HL-60 (cell line): ENCODE measurements around the gene MICALL2.

ENCODE experiments used
- DNase-seq, 2 experiments: peaks; one replicate each; pipeline ENCODE4 v3.0.0-alpha.2; 2010 to 2020; ENCODE audit warnings: low read depth in 1 of 2, low spot score in 1 of 2
- H3K27ac ChIP-seq: fragments of 250-450 bp; sonication (Bioruptor Pico); replicated peaks from 2 replicates; pipeline ENCODE4 v1.5.1; 2020; ENCODE audit warnings: mild to moderate bottlenecking, moderate library complexity
- H3K27me3 ChIP-seq: fragments of 250-450 bp; sonication (Bioruptor Pico); 2 replicates; pipeline ENCODE4 v1.5.1; 2021; ENCODE audit warnings: mild to moderate bottlenecking, moderate library complexity; ENCODE audit not compliant: insufficient read depth, poor library complexity, severe bottlenecking
- H3K4me3 ChIP-seq: replicated peaks from 2 replicates; pipeline ENCODE4 v1.5.1; 2011; ENCODE audit warnings: mild to moderate bottlenecking, control low read depth, low read length; ENCODE audit not compliant: insufficient read depth
- CTCF ChIP-seq: IDR thresholded peaks from one replicate; pipeline ENCODE4 v1.5.1; 2011; ENCODE audit warnings: low read length, control low read depth, inconsistent platforms; ENCODE audit not compliant: insufficient read depth
- GABPA ChIP-seq: IDR thresholded peaks from 2 replicates; pipeline ENCODE4 v1.6.1; 2012; ENCODE audit warnings: low read depth
- POLR2AphosphoS5 ChIP-seq: IDR thresholded peaks from 2 replicates; pipeline ENCODE4 v1.6.1; 2012; ENCODE audit warnings: low read depth
- REST ChIP-seq: IDR thresholded peaks from 2 replicates; pipeline ENCODE4 v1.6.1; 2012; ENCODE audit warnings: low read depth; ENCODE audit not compliant: insufficient replicate concordance
- SPI1 ChIP-seq: IDR thresholded peaks from 2 replicates; pipeline ENCODE4 v1.6.1; 2012; ENCODE audit warnings: low read depth, mild to moderate bottlenecking, borderline replicate concordance

The MICALL2 gene

GRCh38 chr7:1501487-1502270 lies 42.4 kb upstream of the MICALL2 start:
- no peak overlapping the region for H3K27ac ChIP-seq

DNA sequence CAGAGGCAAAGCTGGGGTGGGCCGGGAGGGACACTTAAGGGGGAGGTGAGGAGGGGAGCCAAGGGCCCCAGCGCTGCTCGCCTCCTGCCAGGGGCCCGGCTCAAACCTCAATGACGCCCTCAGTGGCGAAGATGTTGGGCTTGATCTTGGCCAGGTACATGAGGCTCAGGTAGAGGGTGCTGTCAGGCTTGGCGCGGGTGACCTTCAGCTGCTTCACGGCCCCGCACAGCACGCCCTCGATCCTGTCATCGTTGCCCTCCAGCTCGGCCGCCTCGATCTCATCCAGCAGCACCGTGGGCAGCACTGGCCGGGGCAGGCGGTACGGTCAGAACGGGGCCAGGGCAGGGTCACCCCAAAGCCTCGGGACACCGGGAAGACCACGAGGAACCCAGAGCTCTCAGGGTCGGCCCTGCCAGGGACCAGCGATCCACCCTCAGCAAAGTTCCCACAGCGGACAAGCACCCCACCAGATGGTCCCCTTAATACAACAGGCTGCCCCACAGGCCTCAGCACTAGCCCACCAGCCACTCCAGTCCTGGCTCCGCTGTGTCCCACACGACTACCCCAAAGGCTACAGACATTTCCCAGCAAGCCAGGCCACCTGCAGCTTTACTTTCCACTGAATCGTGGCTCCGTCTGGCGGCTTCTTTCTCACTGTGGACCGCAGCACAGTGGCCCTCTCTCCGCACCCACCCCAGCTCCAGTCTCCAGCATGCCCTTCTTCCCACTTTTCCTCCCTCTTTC lies 41.0 kb upstream of the MICALL2 start:
- no peak overlapping the region for H3K4me3 ChIP-seq
- TF ChIP-seq SPI1 (no peak), GABPA (no peak), POLR2AphosphoS5 (no peak), CTCF (no peak), REST (no peak)
- H3K27ac ChIP-seq = no peak overlapping the region
- H3K27me3 ChIP-seq = no peaks in the 10 kb centered on the region
- no peak for DNase-seq

More at GRCh38 chr7:1501487-1502270, 42.4 kb upstream of the MICALL2 start:
- DNase-seq = no peak
- Histone ChIP-seq H3K27me3 (no peaks in the 10 kb centered on the region), H3K4me3 (no peak overlapping the region)
- no peak for TF ChIP-seq REST
- no peak for TF ChIP-seq GABPA
- no peak for TF ChIP-seq SPI1
- no peak for TF ChIP-seq CTCF
- TF ChIP-seq POLR2AphosphoS5 = no peak

GRCh38 chr7:1499367-1500029 lies 40.2 kb upstream of the MICALL2 start:
- no peak overlapping the region for H3K4me3 ChIP-seq
- H3K27me3 ChIP-seq = no peaks in the 10 kb centered on the region
- no peak for DNase-seq
- no peak overlapping the region for H3K27ac ChIP-seq
- peak; percentile 67 for TF ChIP-seq SPI1
- TF ChIP-seq CTCF = no peak
- TF ChIP-seq POLR2AphosphoS5 = no peak
